22Rv1 (cell line): Measurements from ENCODE around the gene SETBP1.

ENCODE experiments used
- ZFX ChIP-seq: fragments of 450-650 bp; IDR thresholded peaks from 2 replicates; pipeline ENCODE4 v1.6.1; 2017; ENCODE audit warnings: antibody characterized with exemption, borderline replicate concordance
- TF ChIP-seq, protein P1 (sequence below): fragments of 450-650 bp; IDR thresholded peaks from 2 replicates; pipeline ENCODE4 v1.5.1; 2017; ENCODE audit warnings: mild to moderate bottlenecking

DNA sequence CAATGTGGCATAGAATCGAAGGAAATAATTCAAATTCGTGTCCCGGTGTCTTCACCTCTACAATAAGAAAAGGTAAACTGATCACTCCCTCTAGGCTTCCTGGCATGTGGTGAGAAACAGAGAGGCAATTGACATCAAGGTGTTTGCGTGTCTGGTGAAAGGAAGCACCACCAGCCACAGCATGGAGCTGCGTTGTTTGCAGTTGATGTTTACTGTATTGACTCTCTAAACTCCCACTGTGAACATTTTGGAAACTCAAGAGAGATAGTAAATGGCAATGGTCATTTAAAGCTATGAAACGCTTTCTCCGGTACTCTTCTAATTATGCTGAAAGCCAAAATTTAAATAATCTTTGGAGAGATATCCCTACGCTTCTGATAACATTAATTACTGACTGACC, 82.6 kb downstream of the SETBP1 start:
- TF ChIP-seq, protein P1, sequence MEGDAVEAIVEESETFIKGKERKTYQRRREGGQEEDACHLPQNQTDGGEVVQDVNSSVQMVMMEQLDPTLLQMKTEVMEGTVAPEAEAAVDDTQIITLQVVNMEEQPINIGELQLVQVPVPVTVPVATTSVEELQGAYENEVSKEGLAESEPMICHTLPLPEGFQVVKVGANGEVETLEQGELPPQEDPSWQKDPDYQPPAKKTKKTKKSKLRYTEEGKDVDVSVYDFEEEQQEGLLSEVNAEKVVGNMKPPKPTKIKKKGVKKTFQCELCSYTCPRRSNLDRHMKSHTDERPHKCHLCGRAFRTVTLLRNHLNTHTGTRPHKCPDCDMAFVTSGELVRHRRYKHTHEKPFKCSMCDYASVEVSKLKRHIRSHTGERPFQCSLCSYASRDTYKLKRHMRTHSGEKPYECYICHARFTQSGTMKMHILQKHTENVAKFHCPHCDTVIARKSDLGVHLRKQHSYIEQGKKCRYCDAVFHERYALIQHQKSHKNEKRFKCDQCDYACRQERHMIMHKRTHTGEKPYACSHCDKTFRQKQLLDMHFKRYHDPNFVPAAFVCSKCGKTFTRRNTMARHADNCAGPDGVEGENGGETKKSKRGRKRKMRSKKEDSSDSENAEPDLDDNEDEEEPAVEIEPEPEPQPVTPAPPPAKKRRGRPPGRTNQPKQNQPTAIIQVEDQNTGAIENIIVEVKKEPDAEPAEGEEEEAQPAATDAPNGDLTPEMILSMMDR: no peak
- TF ChIP-seq ZFX: no peak
